WTC11 (cell line): Measurements from ENCODE around the gene TEX12.

Experiments
- CBFB ChIP-seq: sonication (generic); formaldehyde crosslinking; IDR thresholded peaks from 2 replicates; pipeline ENCODE4 v1.8.1; 2022; ENCODE audit warnings: mild to moderate bottlenecking, low read depth, missing genetic modification reagents
- FOXP4 ChIP-seq: sonication (generic); formaldehyde crosslinking; IDR thresholded peaks from 2 replicates; pipeline ENCODE4 v1.8.0; 2022; ENCODE audit warnings: mild to moderate bottlenecking, missing genetic modification reagents

- TF ChIP-seq CBFB (CRISPR knock-in tag): no peak
- no peak for TF ChIP-seq FOXP4 (CRISPR knock-in tag)
These were observed 5.3 kb downstream of the TEX12 start for GRCh38 chr11:112172362-112172994.
